K562 (cell line): ENCODE data around the gene CHCT1. TPM values are rescaled to one million over a fixed set of nuclear protein-coding genes. Genes with fewer than 3 reads are reported as not detected.
A peak's percentile ranks its signal among the peaks of the same experiment; 100 is the strongest.

Source experiments
- ATAC-seq: fragments of 200-7000 bp; cut with Tn5 transposase; 3 replicates; pipeline ENCODE4 v1.9.1; 2020; ENCODE audit warnings: moderate library complexity
- BruUV-seq: library from RNA; stranded (reverse); fragments of 400-500 nt; replicated peaks from 2 replicates; lab custom pipeline; 2021; lab: Mats Ljungman, UMichigan
- CTCF ChIA-PET: fragments of 300-600 bp; formaldehyde crosslinking; extraction: SDS; loops from one replicate; lab custom pipeline; 2021; ENCODE audit warnings: low intra/inter-chr PET ratio; lab: Yijun Ruan, JAX
- POLR2A ChIA-PET: fragments of 300-600, 350-650 bp; sonication (Branson Sonifier 250); formaldehyde crosslinking; extraction: SDS; loops from one replicate; lab custom pipeline; 2021; ENCODE audit warnings: antibody characterized with exemption, inconsistent platforms; lab: Yijun Ruan, JAX
- DNase-seq, 4 experiments: peaks; one replicate each; pipeline versions ENCODE4 v3.0.0 to v3.0.0-alpha.2; 2011 to 2018; ENCODE audit warnings: low spot score in 3 of 4, mixed read lengths in 3 of 4; ENCODE audit errors: extremely low read depth in 1 of 4
- FAIRE-seq: peaks from 2 replicates; lab custom pipeline; 2011; peaks lifted over from hg19 to GRCh38; lab: Jason Lieb, UNC
- H2AFZ ChIP-seq: 2 replicates; pipeline ENCODE4 v1.6.0; 2011; ENCODE audit warnings: low read depth, low read length, control low read depth, inconsistent platforms
- H3K27ac ChIP-seq: fragments of 200-600 bp; 3 replicates; pipeline ENCODE4 v1.8.0; 2011; ENCODE audit warnings: low read depth, mild to moderate bottlenecking, control low read depth, inconsistent platforms, low read length, moderate library complexity, mixed read lengths; ENCODE audit errors: extremely low read depth
- H3K27me3 ChIP-seq, 2 experiments: fragments of 300-600 bp in 1 of 2; 2 replicates in 1 of 2; 3 replicates in 1 of 2; pipeline versions ENCODE4 v1.6.0 to v1.8.0; 2011; ENCODE audit warnings: inconsistent platforms in 2 of 2, low read length in 2 of 2, mild to moderate bottlenecking in 1 of 2, mixed read lengths in 1 of 2, moderate library complexity in 1 of 2; ENCODE audit not compliant: control insufficient read depth in 2 of 2, insufficient read depth in 2 of 2
- H3K36me3 ChIP-seq: fragments of 300-600 bp; 3 replicates; pipeline ENCODE4 v1.8.0; 2011; ENCODE audit warnings: mild to moderate bottlenecking, low read length, inconsistent platforms; ENCODE audit not compliant: control insufficient read depth, insufficient read depth
- H3K4me1 ChIP-seq, 2 experiments: fragments of 200-600 bp in 1 of 2; replicated peaks in 1 of 2; 2 replicates in 1 of 2; 3 replicates in 1 of 2; pipeline versions ENCODE4 v1.5.1 to v1.8.0; 2011; ENCODE audit warnings: inconsistent platforms in 2 of 2, low read length in 2 of 2, mild to moderate bottlenecking in 1 of 2, mixed read lengths in 1 of 2, moderate library complexity in 1 of 2; ENCODE audit not compliant: control insufficient read depth in 2 of 2, insufficient read depth in 2 of 2
- H3K4me2 ChIP-seq: 2 replicates; pipeline ENCODE4 v1.6.1; 2011; ENCODE audit warnings: low read length, control low read depth, inconsistent platforms, mixed read lengths; ENCODE audit not compliant: insufficient read depth
- H3K4me3 ChIP-seq: fragments of 200-600 bp; sonication (generic), shearing (Covaris generic); 2 replicates; pipeline ENCODE4 v1.5.1; 2016; ENCODE audit warnings: control low read depth, inconsistent platforms
- H3K79me2 ChIP-seq: fragments of 200-600 bp; 3 replicates; pipeline ENCODE4 v1.8.0; 2011; ENCODE audit warnings: low read length, inconsistent platforms; ENCODE audit not compliant: control insufficient read depth, insufficient read depth
- H3K9ac ChIP-seq, 2 experiments: 2 replicates each; pipeline versions ENCODE4 v1.6.0 to v1.6.1; 2011; ENCODE audit warnings: low read depth in 2 of 2, low read length in 2 of 2, control low read depth in 1 of 2, inconsistent platforms in 1 of 2, mild to moderate bottlenecking in 1 of 2, mixed read lengths in 1 of 2; ENCODE audit not compliant: insufficient read depth in 1 of 2
- H3K9me1 ChIP-seq: one replicate; pipeline ENCODE4 v1.6.0; 2011; ENCODE audit warnings: inconsistent platforms, mild to moderate bottlenecking, low read length, moderate library complexity; ENCODE audit not compliant: control insufficient read depth, insufficient read depth
- H3K9me3 ChIP-seq: replicated peaks from 2 replicates; pipeline ENCODE4 v1.5.1; 2011; ENCODE audit warnings: low read depth, low read length, inconsistent platforms; ENCODE audit not compliant: control insufficient read depth, insufficient read depth
- H4K20me1 ChIP-seq: replicated peaks from 2 replicates; pipeline ENCODE4 v1.6.1; 2011; ENCODE audit warnings: low read length, inconsistent platforms, mixed read lengths; ENCODE audit not compliant: control insufficient read depth, insufficient read depth
- E2F4 ChIP-seq: sonication (generic); formaldehyde crosslinking; IDR thresholded peaks from 2 replicates; pipeline ENCODE4 v1.8.0; 2022; ENCODE audit warnings: mild to moderate bottlenecking, low read depth, missing genetic modification reagents
- ZBTB11 ChIP-seq, 3 experiments: fragments of 200-800 bp in 1 of 3; fragments of 250-450 bp in 1 of 3; fragments of 450-650 bp in 1 of 3; sonication (Bioruptor Pico) in 1 of 3; sonication (Bioruptor generic) in 1 of 3; formaldehyde crosslinking in 1 of 3; IDR thresholded peaks; 2 replicates each; pipeline versions ENCODE4 v1.6.1 to v1.8.0; 2016 to 2022; ENCODE audit warnings: mild to moderate bottlenecking in 2 of 3, missing genetic modification characterization in 2 of 3, missing compliant biosample characterization in 1 of 3, moderate library complexity in 1 of 3
- WGBS: fragments of 100-300 bp; shearing (Covaris generic); methylation state at CpG from one replicate; pipeline ENCODE4 v1.1.6; 2016; ENCODE audit warnings: low coverage, mixed read lengths; ENCODE audit not compliant: insufficient coverage; ENCODE audit errors: missing lambda C conversion rate; 5-methylcytosine and 5-hydroxymethylcytosine counted together
- in situ Hi-C: fragments of 300-500 bp; cut with MboI; formaldehyde crosslinking; loops from 4 replicates; pipeline ENCODE4 v1.15.0; 2018; ENCODE audit warnings: inconsistent platforms, mixed read lengths
- intact Hi-C: fragments of 100-400 bp; cut with micrococcal nuclease; formaldehyde crosslinking; loops from 2 replicates; pipeline ENCODE4 v1.14.2; 2022
- polyA plus RNA-seq, 8 experiments: library from polyadenylated mRNA; depleted of rRNA in 4 of 8; stranded (reverse) in 5 of 8; unstranded in 3 of 8; fragments of >200 nt; fragmentation: Nextera tagmentation in 2 of 8; fragmentation: Illumina TruSeq in 1 of 8; extraction: Ambion mirVana in 2 of 8; extraction: Trizol in 1 of 8; gene quantifications; 2 replicates each; pipeline versions ENCODE4 v1.2.1 to v1.2.3, GENCODE V29; 2011 to 2014; ENCODE audit warnings: inconsistent platforms in 1 of 8, missing spikeins in 1 of 8
- total RNA-seq, 7 experiments: library from RNA; depleted of rRNA in 6 of 7; stranded (reverse); fragments of >200 nt in 6 of 7; fragmentation: Illumina TruSeq in 2 of 7; extraction: Trizol in 2 of 7; gene quantifications; 2 replicates each; pipeline versions ENCODE4 v1.2.1 to v1.2.3, GENCODE V29; 2011 to 2021; ENCODE audit warnings: low replicate concordance in 1 of 7

The CHCT1 gene
- total and polyA plus RNA-seq, 9 of the 15 experiments (the other 6 are each of a cell fraction or from before 2014, with no cell fraction given): not detected

- BruUV-seq: no TSS peak
Measured at GRCh38 chr17:60463157-60463835, 41.0 kb downstream of the CHCT1 start.

More at GRCh38 chr17:60463157-60463835, 41.0 kb downstream of the CHCT1 start:
- no peak overlapping the region for H3K4me3 ChIP-seq
- CTCF ChIA-PET: interaction anchor here (0.6 kb wide), 1 partner anchor 314 kb away, joined by 3 read pairs; no protein-coding TSS in a partner anchor
- no peaks in the 10 kb centered on the region for H3K9me3 ChIP-seq
- H3K79me2 ChIP-seq: no peaks in the 10 kb centered on the region
- no peak overlapping the region for H2AFZ ChIP-seq
- H3K4me1 ChIP-seq: no peaks in the 10 kb centered on the region
- intact Hi-C loops: no loop called here
- H3K27me3 ChIP-seq: no peaks in the 10 kb centered on the region
- TF ChIP-seq ZBTB11 (CRISPR knock-in tag; IDR thresholded peaks at IDR 0.05): 0 out of 6 replicates have a peak, but pooled peaks of 1 of the 3 experiments have one; percentile 53
- no peak for TF ChIP-seq E2F4 (CRISPR knock-in tag)
- TF ChIP-seq, all 486 proteins: peak for 1
- Histone ChIP-seq H3K4me2 (no peak overlapping the region), H4K20me1 (no peaks in the 10 kb centered on the region), H3K27ac (no peak overlapping the region), H3K9me1 (no peaks in the 10 kb centered on the region), H3K36me3 (peaks cover 29% of the 10 kb centered on the region; the same call in 2 of the 3 replicates), H3K9ac (no peak overlapping the region)
- in situ Hi-C loops: no loop called here
- FAIRE-seq (no peak), ATAC-seq (no peak), DNase-seq (no peak)
- POLR2A ChIA-PET: interaction anchor here (0.8 to 1.8 kb wide), 3 partner anchors 11 to 50 kb away, joined by 3 to 5 read pairs (median 3); no protein-coding TSS in a partner anchor
- WGBS: 79% methylated on average over 4 of the region's 4 CpGs
